Fibroblast of the aortic adventitia (primary cell): ENCODE data around the gene RAD51B. TPM values are rescaled to one million over a fixed set of nuclear protein-coding genes. Genes with fewer than 3 reads are reported as not detected.

Source experiments
- DNase-seq: peaks from one replicate; pipeline ENCODE4 v3.0.0-alpha.2; 2010; ENCODE audit warnings: low read depth
- H3K4me3 ChIP-seq: 2 replicates; pipeline ENCODE4 v1.5.1; 2011; ENCODE audit warnings: low read depth, mild to moderate bottlenecking, control low read depth, low read length, moderate library complexity
- CTCF ChIP-seq: IDR thresholded peaks from 2 replicates; pipeline ENCODE4 v1.5.1; 2011; ENCODE audit warnings: mild to moderate bottlenecking, low read length, control low read depth, inconsistent platforms; ENCODE audit not compliant: insufficient read depth
- total RNA-seq: library from RNA; depleted of rRNA; stranded (reverse); fragments of >200 nt; gene quantifications from 2 replicates; pipeline ENCODE4 v1.2.3, GENCODE V29; 2012; ENCODE audit warnings: low replicate concordance

The RAD51B gene
- total RNA-seq, 1 donor: 28.7 TPM

GRCh38 chr14:68636597-68636996, 817.0 kb downstream of the RAD51B start:
- no peak for DNase-seq
- H3K4me3 ChIP-seq: no peak overlapping the region
- TF ChIP-seq CTCF: no peak

- no peak overlapping the region for H3K4me3 ChIP-seq
- TF ChIP-seq CTCF: no peak
- DNase-seq: peak; percentile 61
Observed at GRCh38 chr14:68637106-68638021, 817.8 kb downstream of the RAD51B start.

DNA sequence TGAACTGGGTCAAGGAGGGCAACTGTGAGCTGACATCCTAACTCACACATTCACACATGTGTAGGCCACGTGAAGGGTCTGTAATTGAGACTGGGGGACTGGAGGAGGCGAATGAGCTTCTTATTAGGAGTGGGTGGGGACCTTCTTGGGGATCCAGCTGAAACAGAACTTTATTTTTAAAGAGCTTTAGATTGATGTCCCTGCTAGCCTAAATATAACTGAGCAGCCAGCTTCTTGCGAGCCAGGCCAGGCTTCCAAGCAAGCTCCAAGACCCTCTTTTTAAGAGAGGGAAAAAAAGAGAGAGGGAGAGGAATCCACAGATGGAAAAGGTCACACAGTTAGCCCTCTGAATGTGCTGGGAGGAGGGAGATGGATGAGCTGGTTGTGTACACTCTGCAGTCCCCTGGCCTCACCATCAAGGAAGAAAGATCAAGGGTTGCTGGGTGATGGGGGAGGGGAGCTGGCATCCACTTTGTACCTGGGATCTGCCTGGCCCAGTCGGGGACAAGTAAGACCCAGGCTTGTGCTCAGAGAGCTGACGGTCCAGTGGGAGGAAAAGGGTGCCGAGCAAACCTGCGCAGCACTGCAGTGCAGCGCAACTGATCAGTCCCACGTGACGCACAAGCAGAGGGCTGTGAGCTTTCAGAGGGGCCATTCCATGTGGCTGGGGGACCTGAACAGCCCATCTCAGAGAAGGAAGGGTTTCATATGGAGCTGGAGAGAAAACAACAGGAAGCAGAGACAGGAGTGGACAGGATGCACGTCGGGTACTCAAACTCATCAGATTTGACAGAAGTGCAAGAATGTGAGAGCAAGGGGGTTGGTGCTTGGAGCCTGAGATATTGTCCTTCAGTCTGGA, 818.8 kb downstream of the RAD51B start:
- H3K4me3 ChIP-seq: no peak overlapping the region
- no peak for DNase-seq
- no peak for TF ChIP-seq CTCF

DNA sequence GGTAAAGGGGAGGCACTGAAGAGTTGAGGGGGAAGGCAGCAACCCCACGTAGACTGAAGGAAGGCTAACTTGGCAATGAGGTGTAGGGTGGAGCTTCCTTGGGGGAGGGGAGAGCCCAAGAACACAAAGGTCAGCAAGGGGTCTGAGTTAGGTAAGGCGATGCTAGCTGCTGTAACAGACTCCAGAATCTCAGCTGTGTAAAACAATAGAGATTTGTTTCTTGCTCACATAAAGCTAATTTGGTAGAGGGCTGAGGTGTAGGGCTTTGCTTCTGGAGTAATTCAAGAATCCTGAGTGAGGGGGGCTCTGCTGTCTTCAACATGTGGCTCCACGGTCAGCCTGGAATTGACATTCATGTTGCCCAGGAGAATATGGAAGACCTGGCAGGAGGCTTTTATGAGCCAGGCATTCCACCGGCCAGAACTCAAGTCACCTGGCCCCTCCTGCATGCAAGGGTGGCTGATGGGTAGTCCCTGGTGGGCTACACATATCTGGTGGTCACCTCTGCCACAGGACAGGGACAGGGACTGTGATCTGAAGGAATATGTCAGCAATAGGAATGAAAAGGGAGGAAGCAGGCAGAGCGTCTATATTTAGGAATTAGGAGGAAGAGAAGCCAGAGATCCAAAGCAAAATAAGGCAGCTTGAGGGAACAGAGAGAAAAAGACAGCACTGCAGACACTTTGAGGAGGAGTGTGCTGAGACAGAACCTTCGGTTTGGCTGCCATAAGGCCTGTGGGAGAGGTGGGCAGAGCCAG, 819.6 kb downstream of the RAD51B start:
- H3K4me3 ChIP-seq: no peak overlapping the region
- TF ChIP-seq CTCF: no peak
- DNase-seq: no peak

DNA sequence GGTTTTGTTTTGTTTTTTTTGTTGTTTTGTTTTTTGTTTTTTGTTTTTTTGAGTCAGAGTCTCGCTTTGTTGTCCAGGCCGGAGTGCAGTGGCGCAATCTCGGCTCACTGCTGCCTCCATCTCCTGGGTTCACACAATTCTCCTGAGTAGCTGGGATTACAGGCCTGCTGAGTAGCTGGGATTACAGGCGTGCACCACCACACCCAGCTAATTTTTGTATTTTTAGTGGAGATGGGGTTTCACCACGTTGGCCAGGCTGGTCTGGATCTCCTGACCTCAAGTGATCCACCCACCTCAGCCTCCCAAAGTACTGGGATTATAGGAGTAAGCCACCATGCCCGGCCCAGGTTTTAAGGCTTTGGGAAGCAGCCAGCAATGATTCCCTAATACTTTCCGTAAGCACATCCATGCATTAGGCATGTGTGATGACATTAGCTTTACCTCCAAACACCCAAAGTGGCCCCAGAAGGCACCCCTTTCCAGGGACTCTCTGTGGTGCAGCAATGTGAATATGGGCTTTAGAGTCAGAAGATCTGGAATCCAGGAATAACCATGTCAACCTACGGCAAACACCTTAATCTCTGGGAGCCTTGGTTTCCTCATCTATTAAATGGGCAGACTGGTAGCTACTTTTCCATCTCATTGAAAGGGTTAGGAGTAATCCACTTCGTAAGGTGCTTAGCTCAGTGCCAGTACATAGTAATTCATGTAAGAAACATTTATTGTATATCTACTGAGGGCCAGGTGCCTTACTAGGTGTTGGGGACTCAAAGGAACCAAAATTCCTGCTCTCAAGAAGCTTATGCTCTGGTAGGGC, 820.4 kb downstream of the RAD51B start:
- no peak for TF ChIP-seq CTCF
- H3K4me3 ChIP-seq: no peak overlapping the region
- no peak for DNase-seq

DNA sequence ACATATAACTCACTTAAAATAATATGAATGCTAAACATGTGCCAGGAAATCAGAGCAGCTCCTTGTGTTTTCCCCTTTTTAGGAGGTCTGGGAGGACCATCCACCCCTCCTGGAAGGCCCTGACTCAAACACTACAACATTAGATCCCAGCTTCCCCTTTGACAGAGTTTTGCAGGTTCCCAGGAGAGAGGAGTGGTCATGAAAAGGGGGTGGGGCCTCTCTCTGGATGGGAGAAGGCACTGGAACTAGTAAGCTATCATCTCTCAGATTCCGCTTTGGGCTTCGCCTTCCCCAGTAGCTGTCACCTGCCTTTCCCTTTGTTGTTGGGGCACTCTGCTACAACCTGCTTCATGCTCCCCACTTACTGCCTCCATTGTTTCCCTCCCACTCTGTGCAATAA, 824.1 kb downstream of the RAD51B start:
- H3K4me3 ChIP-seq: no peak overlapping the region
- TF ChIP-seq CTCF: no peak
- no peak for DNase-seq
